GM19328 (cell line): ENCODE measurements around the gene SLK.

Experiments
- ATAC-seq: cut with Tn5 transposase; IDR thresholded peaks from one replicate; pipeline ENCODE4 v1.9.1; 2021; ENCODE audit warnings: mild to moderate bottlenecking, moderate library complexity; ENCODE audit not compliant: unreplicated experiment

SLK gene

DNA sequence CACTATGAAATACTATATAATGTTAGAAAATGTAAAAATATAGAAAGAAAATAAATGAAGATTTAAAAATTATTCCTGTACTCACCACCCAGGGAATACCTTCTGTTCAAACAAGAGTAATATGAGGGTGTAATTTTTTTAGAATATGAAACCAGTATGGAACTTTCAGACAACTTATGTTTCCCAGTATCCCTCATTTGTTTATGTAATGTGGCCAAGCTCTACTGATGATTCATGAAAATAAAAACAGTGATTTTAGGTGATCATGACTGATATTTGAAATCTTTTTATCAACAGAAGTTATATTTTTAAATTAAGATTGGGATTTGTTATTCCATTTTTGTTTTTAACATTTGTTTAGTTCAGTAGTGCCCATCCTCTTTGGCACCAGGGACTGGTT, 18.8 kb downstream of the SLK start:
- ATAC-seq, result no peak

DNA sequence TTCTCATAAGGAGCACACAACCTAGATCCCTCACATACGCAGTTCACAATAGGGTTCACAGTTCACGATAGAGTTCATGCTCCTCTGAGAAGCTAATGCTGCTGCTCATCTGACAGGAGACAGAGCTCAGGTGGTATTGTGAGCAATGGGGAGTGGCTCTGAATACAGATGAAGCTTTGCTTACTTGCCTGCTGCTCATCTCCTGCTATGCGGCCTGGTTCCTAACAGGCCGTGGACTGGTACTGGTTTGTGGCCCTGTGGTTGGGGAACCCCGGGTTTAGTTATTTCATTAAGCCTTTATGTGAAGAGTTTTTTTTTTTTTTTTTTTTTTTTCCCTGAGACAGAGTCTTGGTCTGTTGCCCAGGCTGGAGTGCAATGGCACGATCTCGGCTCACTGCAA, 19.4 kb downstream of the SLK start:
- no peak for ATAC-seq

DNA sequence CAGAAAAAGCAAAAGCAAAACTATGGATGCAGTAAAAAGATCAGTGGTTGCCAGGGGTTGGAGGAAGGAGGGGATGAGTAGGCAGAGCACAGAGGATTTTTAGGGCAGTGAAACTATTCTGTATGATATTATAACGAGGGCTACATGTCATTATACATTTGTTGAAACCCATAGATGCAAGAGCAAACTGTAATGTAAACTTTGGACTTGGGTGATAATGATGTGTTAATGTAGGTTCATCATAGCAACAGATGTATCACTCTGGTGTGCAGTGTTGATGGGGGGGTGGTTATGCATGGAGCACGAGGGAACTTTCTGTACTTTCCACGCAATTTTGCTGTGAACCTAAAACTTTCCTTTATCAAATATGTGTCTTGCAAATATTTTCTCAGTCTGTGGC, 23.2 kb downstream of the SLK start:
- no peak for ATAC-seq

- no peak for ATAC-seq
Measured at GRCh38 chr10:103990531-103990930, 23.6 kb downstream of the SLK start.

DNA sequence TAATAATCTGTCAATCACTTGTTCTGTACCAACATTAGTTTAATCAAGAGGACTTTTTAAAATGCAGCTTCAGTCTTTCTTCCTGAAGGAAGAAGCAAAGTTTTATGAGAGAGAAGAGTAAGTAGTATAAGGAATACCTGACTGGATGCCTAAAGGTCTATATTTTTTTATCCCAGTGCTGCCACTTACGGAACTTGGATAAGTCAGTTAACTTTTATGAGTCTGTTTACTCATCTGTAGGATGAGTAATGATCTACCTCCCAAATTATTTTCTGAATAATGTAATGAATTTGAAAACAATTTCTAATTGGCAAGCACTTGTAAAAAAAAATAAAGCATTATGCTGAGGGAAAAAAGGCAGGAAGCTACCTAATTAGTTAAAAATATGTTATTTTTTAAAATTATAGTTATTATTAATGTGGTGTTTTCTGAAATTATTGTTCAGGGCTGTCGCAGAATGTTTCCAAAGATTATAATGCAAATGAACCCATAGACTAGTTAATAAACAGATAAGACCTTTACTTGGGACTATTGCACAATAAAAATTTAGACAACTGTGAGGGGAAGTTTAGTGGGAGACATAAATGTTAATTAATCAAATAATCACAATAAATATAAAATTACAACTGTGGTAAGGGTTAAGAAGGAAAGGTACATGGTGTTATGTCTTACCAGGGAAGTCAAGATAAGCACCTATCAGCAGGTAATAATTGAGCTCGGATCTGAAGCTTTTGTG, 24.6 kb downstream of the SLK start:
- ATAC-seq, result no peak

DNA sequence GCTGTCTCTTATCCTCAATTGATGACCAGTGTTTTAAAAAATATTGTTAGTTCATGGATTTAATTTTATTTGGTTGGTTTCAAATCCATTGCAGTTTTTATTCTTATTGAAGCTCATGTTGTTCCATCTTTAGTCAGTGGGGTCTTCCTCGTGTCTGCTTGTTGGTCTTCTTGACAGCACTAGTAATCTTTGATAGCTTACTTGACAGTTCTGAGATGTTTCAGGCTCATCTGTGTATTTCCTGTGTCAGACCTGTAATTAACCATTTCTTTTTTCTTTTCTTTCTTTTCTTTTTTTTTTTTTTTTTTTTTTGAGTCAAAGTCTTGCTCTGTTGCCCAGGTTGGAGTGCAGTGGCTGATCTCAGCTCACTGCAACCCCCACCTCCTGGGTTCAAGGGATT, 28.2 kb downstream of the SLK start:
- no peak for ATAC-seq

- no peak for ATAC-seq
Measured at GRCh38 chr10:103998805-103999204, 31.9 kb downstream of the SLK start.

- no peak for ATAC-seq
Measured at GRCh38 chr10:104002911-104003310, 36.0 kb downstream of the SLK start.

- ATAC-seq, result no peak
Measured at GRCh38 chr10:104005172-104005863, 38.4 kb downstream of the SLK start.

DNA sequence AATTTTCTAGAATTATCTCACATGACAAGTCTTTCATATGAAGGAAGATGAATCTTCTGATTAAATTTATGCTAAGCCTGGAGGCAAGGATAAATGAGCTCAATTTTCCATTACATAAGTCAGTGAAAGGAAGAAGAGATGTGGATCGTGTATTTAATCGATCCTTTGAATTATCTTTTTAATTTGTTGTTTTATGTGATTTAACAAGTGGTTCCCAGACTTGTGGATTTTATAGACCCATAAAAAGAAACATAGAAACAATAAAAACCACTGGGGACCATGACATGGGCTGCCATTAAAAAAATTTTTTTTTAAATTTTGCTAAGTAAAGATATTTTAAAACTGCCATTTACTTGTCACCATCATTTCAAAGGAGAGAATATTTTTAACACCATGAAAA, 45.0 kb downstream of the SLK start:
- ATAC-seq, result no peak

DNA sequence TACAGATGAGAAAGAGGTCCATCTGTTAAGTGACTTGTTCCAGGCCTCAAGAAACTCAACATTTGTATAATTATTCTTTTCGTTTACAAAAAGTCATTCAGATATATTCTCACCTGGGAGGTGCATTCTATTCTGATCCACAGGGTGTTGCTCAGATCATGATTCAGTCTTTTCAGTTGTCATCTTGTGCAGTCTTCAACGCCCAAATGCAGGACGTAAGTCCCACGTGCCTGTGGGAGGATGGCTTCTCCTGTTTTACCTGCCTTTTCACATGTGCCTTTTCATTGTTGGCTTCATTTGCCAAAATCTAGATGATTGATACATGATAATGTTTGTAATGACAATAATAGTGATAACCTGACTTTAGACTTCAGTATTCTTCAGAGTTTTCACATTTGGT, 46.5 kb downstream of the SLK start:
- ATAC-seq, result no peak

- no peak for ATAC-seq
Measured at GRCh38 chr10:104014176-104014575, 47.2 kb downstream of the SLK start.

- no peak for ATAC-seq
Measured at GRCh38 chr10:104016661-104017060, 49.7 kb downstream of the SLK start.

DNA sequence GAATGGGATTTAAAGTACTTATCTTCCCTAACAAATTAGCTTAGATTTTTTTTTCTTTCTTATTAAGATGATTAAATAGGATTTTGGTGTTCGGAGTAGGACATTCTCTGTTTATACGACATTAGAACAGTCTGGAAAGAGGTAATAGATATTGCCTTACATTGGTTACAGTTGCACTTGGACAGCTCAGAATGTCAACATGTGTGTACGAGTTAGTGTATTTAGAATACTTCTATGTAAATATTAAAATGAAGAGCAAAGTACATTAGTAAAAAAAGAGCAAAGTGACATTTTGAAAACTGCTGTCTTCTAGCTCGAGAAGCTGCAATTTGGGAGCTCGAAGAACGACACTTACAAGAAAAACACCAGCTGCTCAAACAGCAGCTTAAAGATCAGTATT, 51.5 kb downstream of the SLK start:
- no peak for ATAC-seq

DNA sequence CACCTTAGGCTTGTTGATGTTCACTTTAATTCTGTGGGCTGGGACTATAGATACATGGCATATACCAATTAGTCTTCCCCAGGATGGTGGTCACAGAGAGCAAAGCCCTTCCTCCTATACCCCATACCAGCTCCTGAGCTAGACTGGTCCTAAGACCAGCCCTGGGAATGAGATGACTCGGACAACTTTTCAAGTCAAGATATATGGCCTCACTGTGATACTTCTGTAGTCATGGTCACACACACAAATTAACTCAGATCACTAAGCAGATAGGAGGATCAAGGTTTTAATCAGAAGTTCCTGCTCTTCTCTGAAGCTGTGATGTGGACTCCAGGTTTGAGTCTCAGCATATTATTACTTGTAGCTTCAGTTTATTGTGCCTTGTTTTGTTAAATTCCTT, 53.1 kb downstream of the SLK start:
- ATAC-seq, result no peak

DNA sequence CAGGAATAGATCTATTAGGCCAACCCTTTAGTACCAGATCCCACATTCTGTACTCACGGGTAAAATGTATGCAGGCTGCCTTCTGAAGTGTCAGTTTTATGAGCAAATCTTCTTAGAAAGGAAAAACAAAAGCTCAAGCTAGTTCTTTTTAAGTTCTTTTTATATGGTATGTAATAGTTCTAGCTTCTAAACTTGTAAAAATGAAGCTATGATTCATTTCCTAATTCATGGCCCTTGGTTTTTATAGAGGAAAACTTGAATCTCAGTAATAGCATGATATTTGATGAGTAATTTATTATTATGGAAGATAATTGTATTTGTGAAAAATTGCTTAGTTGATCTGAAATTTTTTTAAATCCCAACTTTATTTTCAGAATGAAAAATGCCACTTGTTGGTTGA, 54.3 kb downstream of the SLK start:
- no peak for ATAC-seq

DNA sequence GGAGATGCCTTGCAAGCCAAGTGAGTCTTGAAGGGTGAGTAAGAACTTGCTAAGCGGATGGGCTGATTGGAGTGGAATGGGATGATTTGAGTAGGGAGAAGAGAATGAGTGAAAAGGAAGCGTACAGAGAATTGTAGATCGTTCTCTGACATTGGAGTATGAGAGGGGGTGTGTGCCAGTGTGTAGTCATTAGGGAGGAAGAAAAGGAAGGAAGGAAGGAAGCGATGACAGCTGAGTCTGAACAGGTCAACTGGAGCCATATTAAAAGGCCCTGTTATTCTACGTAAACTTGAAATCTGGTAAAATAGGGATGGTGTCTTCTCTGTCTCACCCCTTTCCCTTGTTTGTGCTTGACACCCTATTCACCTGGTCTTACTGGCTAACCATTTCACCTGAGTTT, 55.1 kb downstream of the SLK start:
- ATAC-seq, result no peak

- no peak for ATAC-seq
Measured at GRCh38 chr10:104025524-104025923, 58.6 kb downstream of the SLK start.

- ATAC-seq, result no peak
Measured at GRCh38 chr10:104026762-104027161, 59.8 kb downstream of the SLK start.

DNA sequence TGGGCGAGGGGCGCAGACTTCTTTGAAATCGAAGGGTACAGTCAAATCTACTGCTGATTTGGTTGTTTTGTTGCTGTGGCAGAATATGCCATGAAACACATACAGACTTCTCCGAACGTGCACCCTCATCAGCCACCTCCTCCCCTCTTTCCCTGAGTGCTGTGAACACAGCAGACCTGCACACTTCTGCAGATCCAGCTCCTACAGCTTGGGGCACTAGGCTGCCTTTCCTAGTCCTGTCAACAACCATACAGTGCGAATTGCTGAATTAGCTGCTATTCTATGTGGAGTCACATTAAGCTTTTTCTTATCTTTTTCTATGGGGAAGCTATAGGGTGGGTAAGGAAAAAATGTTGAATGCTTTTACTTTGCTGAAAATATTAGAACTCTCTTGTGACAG, 61.2 kb downstream of the SLK start:
- no peak for ATAC-seq

DNA sequence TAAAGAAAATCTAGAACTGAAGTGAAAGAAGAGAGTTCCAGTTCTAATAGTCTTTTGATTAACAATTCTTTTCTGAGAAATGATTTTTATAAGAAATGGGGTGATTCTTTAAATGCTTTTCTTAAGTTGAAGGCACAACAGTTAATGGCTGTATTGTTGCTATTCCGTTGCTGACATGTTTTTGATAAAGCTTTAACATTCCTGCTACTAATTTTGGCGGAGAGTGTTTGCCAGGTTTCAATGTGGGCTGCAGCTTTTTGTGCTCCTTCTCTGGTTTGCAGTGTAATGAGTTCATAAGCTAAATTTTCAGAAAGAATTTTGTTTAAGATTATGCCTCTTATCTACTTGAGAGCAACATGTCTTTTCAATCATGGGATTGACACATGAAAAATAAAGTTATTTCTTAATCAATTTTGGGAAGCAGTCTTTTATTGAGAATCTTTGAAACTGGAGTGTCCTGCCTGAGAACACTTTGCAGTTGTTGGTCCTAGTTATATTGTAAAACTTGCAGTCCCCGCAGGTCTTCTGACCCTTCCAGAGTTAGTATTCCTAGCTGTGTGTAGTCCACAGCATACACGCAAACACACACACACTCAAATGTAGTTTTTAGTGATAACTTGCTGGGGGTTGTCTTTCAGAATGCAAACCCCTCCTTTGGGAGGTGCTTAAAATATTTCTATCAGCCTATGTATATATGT, 62.0 kb downstream of the SLK start:
- no peak for ATAC-seq

DNA sequence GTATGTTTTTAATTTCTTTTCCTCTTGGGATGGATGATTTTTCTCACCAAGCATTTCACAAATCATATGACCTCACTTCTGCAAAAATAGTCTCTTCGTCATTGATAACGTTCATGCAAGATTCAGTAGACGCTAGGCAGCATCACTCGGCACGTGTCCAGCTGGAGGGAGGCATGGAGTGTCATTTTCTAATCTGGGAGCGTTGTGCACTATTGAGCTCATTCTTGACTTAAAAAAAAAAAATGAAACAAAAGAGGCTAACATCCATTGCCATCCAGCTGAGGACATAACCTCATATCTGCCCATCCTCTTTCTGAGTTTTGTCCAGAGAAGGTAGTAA, 62.6 kb downstream of the SLK start:
- ATAC-seq, result no peak
